Forelimb muscle (tissue), 1 donor: ENCODE data around the gene CFAP119. TPM values are rescaled to one million over a fixed set of nuclear protein-coding genes. Genes with fewer than 3 reads are reported as not detected.

Source experiments
- DNase-seq: peaks from one replicate; pipeline ENCODE4 v3.0.0-alpha.2; 2013; ENCODE audit warnings: low read depth
- polyA plus RNA-seq: library from polyadenylated mRNA; unstranded; fragments of 120-200 nt; gene quantifications from one replicate; pipeline ENCODE4 v1.2.1, GENCODE V29; 2013; ENCODE audit not compliant: insufficient read length

Gene CFAP119
- polyA plus RNA-seq, 1 donor = 1.3 TPM

DNA sequence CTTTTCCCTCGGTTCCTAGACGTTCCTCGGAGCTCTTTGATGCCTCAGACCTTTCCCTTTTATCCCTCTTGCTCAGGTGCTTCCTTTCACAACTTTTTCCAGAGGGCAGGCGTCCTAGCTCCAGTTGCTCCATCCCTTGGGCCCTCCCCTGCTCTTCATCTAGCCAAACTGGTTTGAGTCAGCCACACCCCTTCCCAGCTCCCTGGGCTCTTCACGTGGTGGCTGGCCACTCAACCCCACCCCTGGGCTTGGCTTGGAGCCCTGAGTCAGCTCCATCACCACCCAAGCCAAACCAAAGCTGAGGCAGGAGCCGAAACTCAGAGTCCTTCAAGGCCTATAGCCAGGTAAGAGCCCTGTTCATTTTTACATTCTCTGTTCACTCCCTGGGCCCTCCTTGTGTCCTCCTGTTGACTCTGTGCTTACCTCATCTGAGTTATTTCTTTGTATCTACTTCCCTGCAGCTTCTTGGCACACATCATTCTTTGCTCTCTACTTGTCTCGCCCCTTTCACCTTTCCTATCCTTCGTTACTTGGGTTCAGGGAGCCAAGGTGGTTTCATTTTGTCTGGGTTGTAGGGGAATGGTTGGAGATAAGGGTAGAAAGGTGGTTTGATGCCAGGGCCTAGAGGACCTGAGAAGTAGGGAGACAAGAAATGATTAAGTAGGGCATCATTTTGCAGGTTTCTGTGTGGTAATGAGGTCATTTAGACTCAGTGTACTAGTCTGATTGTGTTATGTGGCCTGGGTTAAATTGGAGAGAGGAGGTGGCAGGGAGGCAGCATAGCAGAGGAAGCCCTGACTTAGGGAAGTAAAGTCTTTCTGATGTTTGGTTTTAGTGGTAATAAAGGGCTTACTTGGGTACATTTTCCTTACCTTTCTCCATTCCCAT lies 21.3 kb downstream of the CFAP119 start:
- no peak for DNase-seq

DNA sequence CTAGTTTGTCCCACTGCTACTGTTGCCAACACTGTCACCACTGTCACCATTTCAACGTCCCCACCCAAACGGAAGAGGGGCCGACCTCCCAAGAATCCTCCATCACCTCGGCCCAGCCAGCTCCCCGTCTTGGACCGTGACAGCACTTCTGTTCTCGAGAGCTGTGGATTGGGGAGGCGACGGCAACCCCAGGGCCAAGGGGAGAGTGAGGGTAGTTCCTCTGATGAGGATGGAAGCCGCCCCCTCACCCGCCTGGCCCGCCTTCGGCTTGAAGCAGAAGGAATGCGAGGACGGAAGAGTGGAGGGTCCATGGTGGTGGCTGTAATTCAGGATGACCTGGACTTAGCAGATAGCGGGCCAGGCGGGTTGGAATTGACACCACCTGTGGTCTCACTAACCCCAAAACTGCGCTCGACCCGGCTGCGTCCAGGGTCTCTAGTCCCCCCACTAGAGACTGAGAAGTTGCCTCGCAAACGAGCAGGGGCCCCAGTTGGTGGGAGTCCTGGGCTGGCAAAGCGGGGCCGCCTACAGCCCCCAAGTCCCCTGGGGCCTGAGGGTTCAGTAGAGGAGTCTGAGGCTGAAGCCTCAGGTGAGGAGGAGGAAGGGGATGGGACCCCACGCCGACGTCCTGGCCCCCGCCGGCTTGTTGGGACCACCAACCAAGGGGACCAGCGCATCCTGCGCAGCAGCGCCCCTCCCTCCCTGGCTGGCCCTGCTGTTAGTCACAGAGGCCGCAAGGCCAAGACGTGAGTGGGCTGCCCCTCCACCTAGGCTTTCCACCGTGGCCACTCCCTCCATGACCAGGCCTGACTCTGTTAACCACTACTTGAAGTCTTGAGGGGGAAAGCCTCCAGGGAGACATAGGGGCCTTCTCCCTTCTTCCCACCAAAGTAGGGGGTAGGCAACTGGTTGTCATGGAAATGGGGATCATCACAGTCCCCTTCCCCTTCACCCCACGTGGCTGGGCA lies 22.6 kb downstream of the CFAP119 start:
- no peak for DNase-seq

DNA sequence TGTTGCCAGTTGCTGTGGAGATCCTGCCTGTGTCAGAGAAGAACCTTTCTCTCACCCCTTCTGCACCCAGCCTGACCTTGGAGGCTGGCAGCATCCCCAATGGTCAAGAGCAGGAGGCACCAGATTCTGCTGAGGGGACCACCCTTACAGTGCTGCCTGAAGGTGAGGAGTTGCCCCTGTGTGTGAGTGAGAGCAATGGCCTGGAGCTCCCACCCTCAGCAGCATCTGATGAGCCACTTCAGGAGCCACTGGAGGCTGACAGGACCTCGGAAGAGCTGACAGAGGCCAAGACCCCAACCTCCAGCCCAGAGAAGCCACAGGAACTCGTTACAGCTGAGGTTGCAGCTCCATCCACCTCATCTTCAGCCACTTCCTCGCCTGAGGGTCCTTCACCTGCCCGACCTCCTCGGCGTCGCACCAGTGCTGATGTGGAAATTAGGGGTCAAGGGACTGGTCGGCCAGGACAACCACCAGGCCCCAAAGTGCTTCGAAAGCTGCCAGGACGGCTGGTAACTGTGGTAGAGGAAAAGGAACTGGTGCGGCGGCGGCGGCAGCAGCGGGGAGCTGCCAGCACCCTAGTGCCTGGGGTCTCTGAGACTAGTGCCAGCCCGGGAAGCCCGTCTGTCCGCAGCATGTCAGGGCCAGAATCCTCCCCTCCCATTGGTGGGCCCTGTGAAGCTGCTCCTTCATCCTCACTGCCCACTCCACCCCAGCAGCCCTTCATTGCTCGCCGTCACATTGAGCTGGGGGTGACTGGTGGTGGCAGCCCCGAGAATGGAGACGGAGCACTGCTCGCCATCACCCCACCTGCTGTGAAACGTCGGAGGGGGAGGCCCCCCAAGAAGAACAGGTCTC lies 23.8 kb downstream of the CFAP119 start:
- no peak for DNase-seq

GRCh38 chr16:30736995-30737793 lies 24.7 kb downstream of the CFAP119 start:
- no peak for DNase-seq

- no peak for DNase-seq
These were observed 30.5 kb downstream of the CFAP119 start for GRCh38 chr16:30731411-30731810.

- DNase-seq = no peak
These were observed 32.8 kb downstream of the CFAP119 start for GRCh38 chr16:30728899-30729672.

- DNase-seq = no peak
These were observed 33.5 kb downstream of the CFAP119 start for GRCh38 chr16:30728321-30728720.

DNA sequence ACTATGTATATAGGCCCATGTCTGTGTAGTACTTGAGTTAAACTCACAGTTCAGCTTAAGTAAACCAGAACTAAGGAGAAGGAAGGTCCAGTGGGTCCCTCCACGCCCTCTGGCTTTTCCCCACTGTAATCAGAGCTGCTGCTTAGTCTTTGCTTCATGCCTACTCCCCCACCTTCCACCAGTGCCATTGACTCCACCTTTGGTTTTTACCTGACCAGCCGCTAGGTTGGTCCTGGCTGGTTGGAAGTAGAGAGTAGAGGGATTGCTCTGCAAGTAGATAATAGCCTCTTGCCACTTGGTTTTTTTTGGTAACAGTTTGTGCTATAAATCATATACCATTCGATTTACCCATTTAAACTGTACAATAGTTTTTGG lies 36.5 kb downstream of the CFAP119 start:
- no peak for DNase-seq

GRCh38 chr16:30724641-30725417 lies 37.0 kb downstream of the CFAP119 start:
- DNase-seq = no peak

GRCh38 chr16:30723725-30724355 lies 38.0 kb downstream of the CFAP119 start:
- no peak for DNase-seq

GRCh38 chr16:30722916-30723315 lies 38.9 kb downstream of the CFAP119 start:
- DNase-seq = no peak

DNA sequence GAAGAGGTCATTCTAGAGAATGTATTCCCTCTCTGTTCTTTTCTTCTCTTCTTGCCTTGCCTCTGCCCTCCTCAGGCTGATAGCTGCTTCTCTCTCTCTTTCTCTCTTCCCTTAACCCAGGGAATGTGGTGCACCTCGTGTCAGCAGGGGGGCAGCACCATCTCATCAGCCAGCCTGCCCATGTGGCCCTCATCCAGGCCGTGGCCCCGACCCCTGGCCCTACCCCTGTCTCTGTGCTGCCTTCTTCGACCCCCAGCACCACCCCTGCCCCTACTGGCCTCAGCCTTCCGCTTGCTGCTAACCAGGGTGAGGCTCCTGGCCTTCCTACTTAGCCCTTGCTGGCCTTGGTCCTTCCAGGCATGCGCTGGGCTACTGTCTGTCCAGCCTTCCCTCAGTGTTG lies 39.4 kb downstream of the CFAP119 start:
- no peak for DNase-seq

GRCh38 chr16:30721606-30722005 lies 40.3 kb downstream of the CFAP119 start:
- DNase-seq = no peak

- DNase-seq = no peak
These were observed 40.7 kb downstream of the CFAP119 start for GRCh38 chr16:30721167-30721566.

DNA sequence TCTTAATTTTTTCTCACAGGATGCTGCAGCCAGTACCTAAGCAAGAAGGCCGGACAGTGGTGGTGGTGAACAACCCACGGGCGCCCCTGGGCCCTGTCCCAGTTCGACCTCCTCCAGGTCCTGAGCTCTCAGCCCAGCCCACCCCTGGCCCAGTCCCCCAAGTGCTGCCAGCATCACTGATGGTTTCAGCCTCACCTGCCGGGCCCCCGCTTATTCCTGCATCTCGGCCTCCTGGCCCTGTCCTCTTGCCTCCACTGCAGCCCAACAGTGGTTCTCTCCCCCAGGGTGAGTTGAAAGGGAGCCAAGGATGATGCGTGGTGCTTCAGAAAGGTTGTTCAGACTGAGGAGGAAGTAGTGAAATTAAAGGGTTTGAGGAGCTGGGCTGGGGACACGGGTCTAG lies 41.2 kb downstream of the CFAP119 start:
- DNase-seq = no peak

- no peak for DNase-seq
These were observed 41.8 kb downstream of the CFAP119 start for GRCh38 chr16:30720086-30720485.

DNA sequence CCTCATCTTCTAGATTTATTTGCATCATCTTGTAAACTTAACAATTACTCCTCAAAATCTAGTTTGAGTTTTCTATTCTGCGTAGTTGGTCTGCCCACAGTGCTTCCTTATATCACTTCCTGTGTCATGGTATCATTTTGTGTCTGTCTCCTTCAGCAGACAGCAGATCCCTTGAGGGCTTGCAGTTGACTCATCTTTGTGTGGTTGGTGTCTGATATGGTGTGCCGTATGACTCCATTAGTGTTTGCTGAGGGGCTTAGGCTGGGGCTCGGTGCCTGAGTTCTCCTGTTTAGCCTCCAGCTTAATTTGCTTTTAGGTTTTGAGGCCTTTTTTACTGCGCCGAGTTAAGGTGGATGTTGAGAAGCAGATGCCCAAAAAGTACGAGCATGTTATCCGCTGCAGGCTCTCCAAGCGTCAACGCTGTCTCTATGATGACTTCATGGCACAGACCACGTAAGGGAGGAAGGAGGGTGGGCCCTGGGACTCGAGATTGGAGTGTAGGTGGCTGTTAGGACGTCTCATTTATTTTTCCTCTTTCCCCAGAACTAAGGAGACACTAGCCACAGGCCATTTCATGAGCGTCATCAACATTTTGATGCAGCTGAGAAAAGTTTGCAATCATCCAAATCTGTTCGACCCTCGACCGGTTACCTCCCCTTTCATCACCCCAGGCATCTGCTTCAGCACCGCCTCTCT lies 46.0 kb downstream of the CFAP119 start:
- no peak for DNase-seq

- no peak for DNase-seq
These were observed 50.1 kb downstream of the CFAP119 start for GRCh38 chr16:30711712-30712111.
